C4-2B (cell line): ENCODE measurements around the gene JAK1.
A peak's percentile ranks its signal among the peaks of the same experiment; 100 is the strongest.

Experiments used
- H3K27ac ChIP-seq: fragments of 450-650 bp; 2 replicates; pipeline ENCODE4 v1.5.1; 2017
- CTCF ChIP-seq: fragments of 450-650 bp; conservative IDR thresholded peaks from 2 replicates; pipeline ENCODE4 v1.5.1; 2017; ENCODE audit warnings: mild to moderate bottlenecking
- ZFX ChIP-seq: fragments of 450-650 bp; IDR thresholded peaks from 2 replicates; pipeline ENCODE4 v1.6.1; 2017

Gene JAK1

DNA sequence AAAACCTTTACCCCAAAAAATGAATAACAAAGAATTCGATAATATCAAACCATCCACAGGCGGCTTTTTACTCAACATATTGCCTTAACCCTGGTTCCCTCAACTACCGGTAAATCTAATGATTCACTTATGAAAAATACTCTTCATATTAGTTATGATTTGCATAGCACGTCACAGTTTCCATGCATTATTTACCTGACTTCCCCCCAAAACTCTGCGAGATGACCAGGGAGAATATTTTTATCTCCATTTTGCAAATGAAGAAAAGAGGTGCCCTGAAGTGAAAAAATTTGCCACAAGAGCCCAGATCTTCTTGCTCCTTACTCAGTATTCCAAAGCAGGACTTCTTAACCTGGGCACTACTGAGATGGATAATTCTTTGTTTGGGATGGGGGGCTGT lies 2.9 kb downstream of the JAK1 start:
- TF ChIP-seq ZFX (no peak), CTCF (no peak)
- no peak overlapping the region for H3K27ac ChIP-seq

GRCh38 chr1:64962441-64962840 lies 3.9 kb downstream of the JAK1 start:
- no peak overlapping the region for H3K27ac ChIP-seq
- TF ChIP-seq CTCF: no peak
- no peak for TF ChIP-seq ZFX

GRCh38 chr1:64961923-64962322 lies 4.4 kb downstream of the JAK1 start:
- no peak overlapping the region for H3K27ac ChIP-seq

GRCh38 chr1:64960731-64961130 lies 5.6 kb downstream of the JAK1 start:
- TF ChIP-seq CTCF: no peak
- no peak for TF ChIP-seq ZFX
- no peak overlapping the region for H3K27ac ChIP-seq

More at GRCh38 chr1:64961923-64962322, 4.4 kb downstream of the JAK1 start:
- TF ChIP-seq CTCF: no peak
- no peak for TF ChIP-seq ZFX

GRCh38 chr1:64959986-64960385 lies 6.4 kb downstream of the JAK1 start:
- TF ChIP-seq CTCF (no peak), ZFX (no peak)
- no peak overlapping the region for H3K27ac ChIP-seq

GRCh38 chr1:64956733-64957441 lies 9.5 kb downstream of the JAK1 start:
- no peak for TF ChIP-seq CTCF
- TF ChIP-seq ZFX: no peak
- H3K27ac ChIP-seq: peak overlapping the region; percentile 29; the same call in 1 of the 2 replicates

DNA sequence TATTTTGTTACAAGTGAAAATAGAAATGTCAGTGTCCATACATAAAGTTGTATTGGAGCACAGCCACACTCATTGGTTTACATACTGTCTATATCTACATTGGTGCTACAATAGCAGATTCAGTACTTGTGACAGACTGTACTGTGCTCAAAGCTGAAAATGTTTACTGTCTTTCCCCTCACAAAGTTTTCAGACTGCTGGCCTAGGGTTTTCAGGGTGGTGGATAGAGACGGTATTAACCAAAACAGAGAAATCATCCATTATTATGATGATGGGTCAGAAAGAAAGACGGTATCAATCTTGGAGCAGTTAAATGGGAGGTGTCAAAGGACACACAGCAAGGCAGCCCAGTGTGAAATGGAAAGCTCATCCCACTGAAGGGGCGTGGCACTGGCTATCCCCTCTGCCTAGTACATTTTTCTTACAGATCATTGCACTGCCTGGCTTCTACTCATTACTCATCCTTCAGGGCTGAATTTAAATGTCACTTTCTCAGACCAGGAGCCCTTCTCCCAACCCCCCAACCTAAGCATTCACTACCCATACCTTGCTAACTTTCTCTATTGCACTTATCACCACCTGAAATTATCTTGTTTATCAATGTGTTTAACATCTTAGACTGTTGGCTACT lies 10.2 kb downstream of the JAK1 start:
- TF ChIP-seq CTCF (no peak), ZFX (no peak)
- peak overlapping the region; percentile 29; the same call in 1 of the 2 replicates for H3K27ac ChIP-seq
